Activated T-cell treated with anti-CD3 and anti-CD28 coated beads for 48 hours (primary cell): ENCODE measurements around the gene TBC1D17.

Source experiments
- DNase-seq: peaks from one replicate; pipeline ENCODE4 v3.0.0-alpha.2; 2020; ENCODE audit warnings: low read depth

Gene TBC1D17

DNA sequence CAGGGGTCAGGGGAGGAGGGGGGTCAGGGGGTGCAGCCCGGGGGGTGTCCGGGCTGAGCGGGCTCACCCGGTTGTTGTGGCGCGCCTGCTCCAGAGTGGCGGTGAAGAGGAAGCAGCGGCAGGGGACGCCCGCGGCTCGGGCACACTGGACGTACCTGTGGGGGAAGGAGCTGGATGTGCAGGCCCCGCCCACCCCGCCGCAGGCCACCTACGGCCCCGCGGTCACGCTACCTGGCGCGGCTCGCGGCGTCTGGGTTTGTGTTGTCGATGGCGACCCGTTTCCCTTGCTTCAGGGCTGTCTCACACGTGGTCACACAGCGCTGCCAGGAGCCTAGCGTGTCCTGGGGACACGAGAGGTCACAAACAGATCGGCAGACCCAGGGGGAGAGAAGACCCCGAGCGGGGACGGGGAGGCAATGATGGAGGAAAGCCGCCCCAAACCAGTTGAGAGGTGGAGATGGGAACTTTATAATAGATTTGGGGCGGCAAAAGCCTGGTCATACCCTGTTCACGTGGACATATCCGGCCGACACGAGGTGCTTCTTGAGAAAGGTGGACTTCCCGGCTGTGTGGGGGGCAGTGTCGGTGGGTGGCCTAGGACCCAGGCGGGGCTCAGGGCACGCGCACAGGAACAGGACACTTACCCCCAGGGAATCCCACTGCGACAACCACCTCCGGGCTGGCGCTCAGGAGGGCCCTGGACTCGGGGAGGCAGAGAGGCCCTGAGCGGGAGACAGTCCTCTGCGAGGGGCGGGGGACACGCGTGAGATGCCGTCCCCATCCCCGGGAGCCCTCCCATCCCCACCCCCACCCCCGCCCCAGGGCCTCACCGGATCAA lies 15.7 kb upstream of the TBC1D17 start:
- DNase-seq = no peak

DNA sequence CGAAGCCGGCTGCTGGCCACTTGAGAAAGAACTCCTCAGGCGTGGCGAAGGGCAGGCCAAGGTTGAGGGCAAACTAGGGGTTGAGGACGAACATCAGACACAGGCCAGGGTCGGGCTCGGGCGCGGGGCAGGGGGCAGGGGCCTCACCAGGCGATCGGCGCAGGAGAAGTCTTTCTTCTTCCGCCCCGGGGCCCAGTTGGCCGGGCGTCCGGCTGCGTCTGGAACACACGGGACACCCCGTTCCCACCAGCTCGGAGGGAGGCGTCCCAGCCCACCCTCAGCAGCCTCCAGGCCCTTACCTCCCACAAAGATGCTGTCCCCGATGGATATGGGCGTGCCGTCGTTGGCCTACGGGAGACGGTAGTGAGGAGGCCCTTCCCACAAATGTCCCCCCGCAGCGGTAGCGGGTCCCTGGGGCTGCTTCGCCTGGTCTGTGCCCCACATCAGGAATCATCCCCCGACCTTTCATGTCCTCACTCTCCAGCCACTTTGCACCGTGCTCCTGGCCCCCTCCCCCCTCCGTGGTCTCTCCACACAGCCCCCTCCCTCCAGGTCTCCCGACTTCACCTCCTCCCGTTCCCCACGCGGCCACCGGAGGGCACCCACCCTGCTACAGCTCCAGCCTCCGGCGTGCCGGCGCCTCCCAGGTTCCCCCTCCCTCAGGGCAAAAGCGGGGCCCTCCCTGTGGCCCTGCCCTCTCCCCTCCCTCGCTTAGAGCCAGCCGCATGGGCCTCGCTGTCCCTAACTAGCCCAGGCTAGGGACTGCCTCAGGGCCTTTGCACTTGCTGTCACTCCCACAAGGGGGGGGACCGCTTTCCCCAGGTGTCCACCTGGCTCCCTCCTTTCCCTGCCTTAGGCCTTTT lies 14.9 kb upstream of the TBC1D17 start:
- no peak for DNase-seq

DNA sequence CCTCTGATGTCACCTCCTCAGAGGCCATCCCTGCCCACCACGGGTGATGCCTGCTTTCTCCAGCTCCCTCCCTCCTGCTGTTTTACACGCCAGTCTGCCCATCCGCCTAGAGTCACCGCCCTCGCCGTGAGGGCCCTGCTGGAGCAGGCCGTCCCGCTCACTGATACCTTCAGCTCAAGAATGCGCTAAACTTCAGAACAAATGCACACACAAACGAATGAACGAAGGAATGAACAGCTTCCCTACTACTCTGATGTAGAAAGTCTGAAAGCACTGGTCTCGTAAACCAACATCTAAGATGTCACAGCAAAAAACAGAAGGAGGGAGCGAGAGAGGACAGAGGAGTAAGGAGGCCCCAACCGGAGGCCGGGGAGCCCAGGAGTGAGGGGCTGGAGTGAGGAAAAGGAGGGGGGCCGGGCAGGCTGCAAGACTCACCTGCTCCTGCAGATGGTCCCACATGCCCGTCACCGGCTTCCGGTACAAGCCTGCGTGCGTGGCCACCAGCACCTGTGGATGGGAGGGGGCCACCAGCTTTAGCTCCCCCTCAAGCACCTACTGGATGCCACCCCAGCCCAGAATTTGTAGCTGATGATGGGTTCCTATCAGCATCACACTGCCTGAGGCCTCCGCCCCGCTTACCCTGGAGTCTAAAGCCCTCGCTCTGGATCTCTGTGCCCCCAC lies 14.1 kb upstream of the TBC1D17 start:
- DNase-seq = no peak

DNA sequence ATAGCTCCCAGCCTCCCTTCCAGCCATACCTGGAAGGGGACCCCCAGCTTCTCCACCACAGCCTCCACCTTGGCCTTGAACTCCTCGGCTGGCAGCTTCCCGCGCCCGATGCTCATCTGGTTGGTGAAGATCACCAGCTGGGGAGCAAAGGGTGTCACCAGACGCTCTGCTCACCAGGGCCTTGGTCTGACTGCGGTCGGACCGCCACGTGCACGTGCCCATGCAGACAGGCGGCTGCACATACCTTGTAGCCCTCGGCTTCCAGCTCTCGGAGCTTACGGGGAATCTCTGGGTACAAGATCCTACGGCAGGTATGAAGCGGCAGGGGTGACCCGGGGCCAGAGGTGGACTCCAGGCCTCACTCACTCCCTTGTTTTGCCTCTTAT lies 13.6 kb upstream of the TBC1D17 start:
- no peak for DNase-seq

DNA sequence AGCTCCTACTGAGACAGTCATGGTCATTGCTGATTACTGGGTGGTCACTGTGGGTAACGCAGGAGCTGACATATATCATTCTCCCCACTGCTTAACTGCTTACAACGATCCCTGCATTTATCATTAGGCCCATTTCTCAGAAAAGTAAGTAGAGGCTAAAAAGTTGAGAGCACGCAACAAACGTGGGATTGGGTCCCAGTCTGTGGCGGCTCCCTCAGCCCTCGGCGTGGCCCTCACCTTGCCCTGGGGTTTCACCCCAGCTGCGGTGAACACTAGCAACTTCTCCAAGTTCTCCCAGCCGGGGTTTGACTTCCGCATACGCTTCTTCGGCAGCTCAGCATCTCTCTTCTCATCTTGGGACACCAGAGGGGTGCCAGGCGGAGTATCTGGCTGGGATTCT lies 12.6 kb upstream of the TBC1D17 start:
- DNase-seq = no peak

DNA sequence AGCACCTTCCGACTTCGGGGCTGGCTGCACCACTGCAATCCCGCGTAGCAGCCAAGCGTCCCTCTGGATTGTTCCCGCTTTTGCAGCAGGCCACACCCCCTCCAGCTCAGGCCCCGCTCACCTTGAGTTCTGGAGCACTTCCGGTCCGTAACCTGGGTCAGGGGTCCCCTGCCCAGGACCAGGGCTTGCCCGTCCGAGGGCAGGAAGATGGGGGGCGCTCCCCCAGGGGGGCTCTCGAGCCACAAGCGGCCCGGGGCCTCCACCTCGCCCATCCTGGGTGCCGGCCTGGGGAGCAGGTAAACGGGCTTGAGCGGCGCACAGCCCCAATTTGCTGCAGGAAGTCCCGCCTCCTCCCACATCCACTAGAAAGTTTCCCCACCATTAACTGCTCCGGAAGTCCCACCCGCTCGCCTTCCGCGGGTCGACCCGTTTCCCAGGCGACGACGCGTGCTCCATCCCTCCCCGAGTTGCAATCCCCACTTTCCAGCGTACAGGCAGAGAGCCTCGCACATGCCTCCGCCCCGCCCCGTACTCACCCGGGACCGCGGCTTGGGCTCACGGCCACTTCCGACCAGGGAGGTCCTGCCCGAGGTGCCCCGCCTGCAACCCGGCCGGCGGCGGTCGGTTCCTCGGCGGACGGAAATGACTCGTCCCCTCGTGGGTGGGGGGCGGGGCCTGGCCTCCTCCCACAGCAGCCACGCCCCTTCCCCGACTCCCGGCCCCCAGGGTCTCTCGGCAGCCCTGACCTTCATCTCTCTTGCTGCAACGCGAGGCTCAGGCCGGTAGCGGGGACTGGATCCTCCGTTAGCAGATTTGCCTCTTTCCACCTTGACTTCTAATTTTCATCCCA lies 10.3 kb upstream of the TBC1D17 start, which contains the start of gene PNKP:
PNKP (minus strand) TSS at position 644 of the 850 bp plus-strand sequence; CDS start at position 272, 372 bp downstream.
- peak; percentile 94 for DNase-seq

DNA sequence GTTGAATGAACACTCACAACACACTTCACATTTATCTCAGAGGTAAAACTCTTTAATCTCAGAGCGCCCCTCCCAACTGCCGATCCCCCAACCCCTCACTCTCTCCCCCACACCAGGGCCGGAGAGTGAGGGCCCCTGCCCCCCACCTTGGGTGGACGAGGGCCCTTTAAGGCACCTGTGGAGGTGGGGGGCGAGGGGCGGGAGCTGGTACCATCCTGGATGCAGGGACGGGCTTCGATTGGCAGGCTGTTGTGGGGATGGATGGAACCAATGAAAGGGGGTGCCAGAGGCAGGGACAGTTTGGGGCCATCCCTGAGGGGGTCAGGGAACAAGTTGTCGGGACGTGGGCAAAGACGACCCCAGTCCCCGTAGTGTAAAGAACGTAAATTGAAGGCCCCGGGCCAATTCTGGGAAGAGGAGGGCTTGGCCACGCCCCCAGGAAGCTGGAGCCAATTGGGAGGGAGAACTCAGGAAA lies 8.5 kb upstream of the TBC1D17 start:
- no peak for DNase-seq

DNA sequence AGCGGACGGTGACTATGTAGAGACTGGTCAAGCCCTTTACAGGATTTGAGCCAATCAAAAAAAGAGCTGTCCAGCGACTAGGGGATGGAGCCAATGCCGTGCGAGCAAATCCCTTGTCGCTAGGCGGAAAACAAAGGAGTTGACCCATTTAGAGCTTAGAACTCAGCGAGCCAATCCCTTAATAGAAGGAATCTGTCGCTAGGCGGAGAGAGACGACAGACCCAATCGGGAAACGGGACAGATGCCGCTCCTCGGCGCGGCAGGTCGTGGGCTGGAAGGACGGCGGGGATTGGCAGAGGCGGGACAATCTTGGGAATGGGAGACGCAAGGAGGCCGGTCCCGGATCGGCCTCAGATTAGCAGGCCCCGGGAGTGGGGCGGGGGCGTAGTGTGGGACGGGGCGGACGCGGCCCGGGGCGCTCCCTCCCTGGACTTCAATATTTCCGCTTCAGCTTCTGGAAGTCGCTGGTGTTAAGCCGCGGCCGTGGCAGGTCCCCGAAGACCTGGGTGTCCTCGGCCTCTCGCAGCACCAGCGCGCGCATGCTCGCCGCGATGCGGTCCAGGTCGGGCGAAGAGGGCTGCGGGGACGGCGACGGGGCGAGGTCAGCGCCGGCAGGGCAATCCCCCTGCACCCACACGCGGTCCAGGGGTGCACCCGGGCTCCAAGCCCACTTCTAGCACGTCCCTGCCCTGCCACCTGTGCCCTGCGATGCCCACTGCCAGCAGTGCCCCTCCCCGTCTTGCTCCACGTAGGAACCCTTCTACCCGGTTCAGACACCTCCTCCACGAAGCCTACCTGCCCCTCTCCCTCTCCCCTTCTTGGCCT lies 7.8 kb upstream of the TBC1D17 start:
- peak; percentile 86 for DNase-seq

DNA sequence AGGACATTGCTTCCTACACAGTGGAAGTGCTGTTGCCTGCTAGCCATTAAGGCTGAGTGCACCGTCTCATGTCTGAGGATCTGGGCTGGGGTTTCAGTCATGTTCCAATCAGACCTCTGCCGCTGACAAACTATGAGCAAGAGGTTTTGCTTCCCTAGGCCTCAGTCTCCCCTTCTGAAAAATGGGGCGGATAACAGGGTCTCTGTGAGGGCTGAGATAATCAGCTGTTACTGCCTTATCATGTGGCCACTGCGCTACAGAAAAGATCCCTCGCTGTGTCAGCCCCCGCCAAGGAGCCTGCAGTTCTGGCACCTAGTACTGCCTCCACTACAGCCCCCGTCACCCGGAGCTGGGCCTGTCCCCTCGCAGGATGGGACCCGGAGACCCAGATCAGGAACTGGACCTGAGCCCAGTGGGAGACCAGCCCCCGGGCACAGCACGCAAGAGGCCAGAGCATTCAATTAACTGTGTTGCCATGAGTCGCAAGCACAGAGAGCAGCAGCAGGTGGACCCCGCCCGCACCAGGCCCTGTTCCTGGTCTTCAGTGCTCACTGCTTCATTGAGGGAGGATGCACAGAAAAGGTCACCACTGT lies 7.1 kb upstream of the TBC1D17 start:
- DNase-seq = no peak

DNA sequence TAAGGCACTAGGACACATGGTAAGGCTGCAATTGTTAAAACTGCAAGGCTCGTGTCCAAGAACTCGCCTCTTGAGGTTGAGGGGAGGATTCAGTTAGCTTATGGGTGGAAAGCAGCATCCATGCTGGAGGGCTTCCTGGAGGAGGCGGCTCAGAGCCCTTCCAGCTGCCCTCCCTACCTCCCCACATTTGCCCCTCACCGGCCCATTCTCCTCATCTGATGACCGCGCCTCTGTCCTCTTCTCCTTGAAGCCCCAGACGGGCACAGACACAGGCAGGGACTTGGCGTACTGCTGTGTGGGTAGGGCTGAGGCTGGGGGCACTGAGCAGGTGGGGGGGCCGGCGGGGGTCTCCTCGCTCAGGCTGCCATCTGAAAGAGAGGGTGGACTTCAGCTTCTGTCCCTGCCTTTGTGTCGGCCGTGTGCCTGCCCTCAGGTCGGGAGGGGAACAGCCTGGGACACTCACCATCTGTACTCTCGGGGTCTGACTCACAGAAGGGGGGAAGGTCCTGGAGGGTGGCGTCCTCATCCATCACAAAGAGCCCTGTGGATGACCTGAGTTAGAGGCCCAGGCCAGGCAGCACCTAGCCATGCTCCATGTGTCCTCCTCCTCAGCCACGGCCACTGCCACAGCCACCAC lies 6.0 kb upstream of the TBC1D17 start:
- no peak for DNase-seq

DNA sequence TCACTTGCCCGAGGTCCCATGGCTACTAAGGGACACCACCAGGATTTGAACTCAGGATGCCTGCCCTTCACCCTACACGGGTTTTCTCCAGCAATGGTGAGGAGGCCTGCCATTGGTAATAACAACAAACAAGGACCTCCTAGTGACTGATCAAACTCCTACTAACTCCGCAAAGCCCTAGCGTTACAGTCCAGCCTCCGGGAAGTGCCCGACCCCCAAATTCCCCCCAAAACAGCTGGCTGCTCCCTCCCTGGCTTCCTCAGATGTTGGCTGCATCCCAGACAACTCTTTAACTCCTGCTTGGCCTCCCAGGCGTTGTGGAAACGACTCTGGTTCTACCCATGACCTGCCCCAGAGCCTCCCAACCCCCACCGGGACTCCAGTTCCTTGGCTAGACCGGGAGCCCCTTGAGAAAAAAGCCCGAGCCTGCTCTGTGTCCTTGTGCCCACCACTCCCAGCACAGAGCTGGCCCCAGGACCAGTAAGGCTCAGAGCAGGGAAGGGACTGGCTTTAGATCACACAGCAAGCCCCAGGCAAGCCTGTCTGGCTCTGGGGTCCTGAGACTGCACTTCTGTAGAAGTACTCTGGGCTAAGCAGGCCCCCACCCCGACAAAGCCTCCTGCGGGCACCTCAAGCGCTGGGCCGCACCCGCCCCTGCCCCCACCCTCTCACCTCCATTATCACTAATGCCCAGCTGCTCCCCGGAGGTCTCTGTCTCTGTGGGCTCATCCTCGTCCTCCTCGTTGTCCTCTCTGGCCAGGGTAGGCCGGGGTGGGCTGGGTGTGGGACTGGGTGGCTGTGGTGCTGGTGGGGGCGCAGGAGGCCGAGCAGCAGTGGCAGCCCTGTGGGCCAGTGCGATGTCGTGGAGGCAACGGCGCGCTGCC lies 5.0 kb upstream of the TBC1D17 start:
- DNase-seq = no peak

DNA sequence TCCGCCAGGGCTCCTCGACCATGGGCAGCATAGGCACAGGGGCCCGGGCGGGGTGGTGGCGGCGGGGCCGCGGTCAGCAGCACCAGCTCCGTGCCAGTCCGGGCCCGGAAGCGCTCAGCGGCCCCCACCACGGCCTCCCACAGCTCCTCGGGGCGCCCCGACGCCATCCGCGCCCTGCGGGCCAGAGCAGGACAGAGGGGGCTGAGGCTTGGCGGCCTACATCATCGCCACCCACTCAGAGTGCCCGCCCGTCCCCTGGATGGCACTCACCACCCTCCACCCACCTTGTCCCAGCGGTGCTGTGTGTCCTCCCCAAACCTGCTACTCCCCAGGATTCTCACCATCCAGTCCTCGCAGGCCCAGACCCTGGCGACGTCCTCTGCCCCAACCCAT lies 4.4 kb upstream of the TBC1D17 start:
- DNase-seq = no peak

DNA sequence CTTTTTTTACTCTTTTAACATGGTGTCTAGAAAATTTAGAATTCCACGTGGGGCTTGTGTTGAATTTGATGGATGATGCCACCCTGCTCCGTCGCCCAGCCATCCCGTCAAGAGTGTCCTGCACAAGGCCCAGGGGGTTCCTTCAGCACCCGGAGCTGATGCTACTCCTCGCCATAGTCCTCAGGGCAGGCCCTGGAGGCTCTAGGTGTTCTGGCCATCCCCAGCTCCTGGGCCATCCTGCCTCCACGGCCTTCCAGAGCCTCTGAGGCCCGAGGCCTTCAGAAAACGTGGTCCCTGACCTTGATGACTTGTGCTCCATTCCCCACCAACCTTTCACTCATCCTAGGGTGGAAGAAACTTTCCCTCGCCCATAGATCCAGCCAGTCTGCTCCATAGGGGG lies 3.7 kb upstream of the TBC1D17 start:
- no peak for DNase-seq

DNA sequence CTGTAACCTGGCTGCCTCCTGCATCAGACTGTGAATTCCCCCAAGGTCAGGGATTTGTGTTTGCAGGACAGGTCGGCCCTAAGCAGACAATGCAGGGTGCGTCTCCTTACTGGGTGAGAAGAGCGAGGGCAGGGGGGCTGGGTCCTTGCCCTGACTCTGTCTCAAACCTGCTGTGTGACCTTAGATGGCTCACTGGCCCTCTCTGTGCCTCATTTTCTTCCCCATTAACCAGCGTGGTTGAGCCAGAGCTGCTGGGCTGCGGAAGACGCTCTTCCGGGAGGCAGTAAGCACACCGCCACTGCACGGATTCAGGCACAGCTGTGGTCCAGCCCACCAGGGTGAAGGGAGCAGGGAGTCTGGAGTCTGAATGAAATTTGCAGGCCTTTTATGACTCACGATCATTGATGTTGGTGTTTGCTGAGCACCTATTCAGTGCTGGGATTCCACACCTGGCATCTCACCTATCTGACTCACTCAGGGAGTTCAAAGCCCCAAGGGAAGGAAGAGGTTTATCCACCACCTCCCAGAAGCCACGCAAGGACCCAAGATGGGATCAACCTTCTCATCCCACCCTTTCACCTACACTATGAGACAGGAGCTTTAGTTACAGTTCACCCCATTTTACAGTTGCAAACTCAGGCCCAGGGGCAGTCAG lies 2.9 kb upstream of the TBC1D17 start:
- DNase-seq = no peak

DNA sequence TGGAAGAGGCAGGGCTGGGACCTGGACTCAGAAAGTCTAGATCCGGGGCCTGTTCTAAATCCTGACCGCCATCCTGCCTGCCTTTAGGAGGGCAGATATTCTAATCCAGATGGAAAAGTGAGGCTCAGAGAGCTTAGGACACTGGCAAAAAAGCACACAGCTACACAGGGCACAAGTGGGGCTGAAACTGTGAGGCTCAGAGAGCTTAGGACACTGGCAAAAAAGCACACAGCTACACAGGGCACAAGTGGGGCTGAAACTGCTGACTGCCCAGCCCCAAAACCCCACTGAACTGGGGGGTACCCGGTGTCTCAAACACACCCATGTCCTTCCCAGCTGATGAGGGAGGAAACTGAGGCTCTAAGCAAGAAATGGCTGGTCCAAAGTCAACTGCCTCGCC lies 2.3 kb upstream of the TBC1D17 start:
- no peak for DNase-seq

DNA sequence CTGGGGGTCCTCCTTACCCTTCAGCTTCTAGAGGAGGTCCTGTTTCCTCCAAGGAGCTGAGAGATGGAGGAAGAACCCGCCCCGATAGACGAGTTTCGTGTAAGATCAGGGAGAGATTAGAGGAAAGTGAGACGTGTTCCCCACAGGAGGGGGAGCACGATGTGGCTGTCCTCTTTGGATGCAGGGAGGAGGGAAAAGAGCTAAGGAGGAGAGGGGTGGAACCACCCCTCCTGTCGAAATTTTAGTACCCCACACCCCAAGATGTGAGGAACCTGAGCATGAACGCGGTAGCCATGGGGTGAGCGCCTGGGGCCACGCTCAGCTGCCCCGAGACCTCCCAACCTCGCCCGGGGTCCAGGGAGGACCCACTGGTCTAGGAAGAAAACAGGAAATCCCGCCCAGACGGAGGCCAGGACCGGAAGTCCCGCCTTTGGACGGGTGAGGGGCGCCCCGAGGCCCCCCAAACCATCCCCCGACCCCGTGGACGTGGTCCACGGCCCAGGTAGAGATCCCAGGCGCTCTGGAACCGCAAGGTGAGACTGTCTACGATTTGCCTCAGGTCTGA lies 1.6 kb upstream of the TBC1D17 start:
- DNase-seq = peak; percentile 41

DNA sequence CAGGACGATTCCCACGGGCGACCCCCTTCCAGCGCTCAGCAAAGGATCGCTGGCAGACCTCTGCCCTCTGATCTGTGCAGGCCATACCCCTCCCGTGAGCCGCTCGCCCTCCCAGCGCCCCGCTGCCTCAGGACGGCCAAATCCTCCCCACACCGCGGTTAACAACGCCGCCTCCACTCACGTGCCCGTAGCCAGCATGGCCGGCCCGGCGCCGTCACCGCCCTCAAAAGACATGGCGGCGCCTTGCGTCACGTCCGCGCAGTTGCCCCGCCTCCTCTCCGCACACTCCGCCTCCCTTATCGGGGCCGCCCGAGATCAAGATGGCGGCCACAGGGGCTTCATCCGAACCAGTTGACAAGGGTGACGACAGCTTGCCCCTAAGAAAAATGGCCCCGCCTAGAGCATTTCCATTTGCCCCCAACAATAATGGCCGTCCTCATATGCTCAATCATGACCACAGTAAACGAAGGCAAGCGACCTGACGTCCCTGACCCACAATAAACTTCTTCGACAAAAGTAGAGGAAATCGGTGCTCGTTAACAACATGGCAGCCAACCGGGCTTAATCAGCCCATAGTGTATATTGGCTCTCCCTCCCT lies 981 bp upstream of the TBC1D17 start:
- peak; percentile 97 for DNase-seq
